GM10266 (cell line): ENCODE measurements around the gene GRM7.

Experiments used
- DNase-seq: peaks from one replicate; pipeline ENCODE4 v3.0.0; 2012; ENCODE audit errors: extremely low spot score
- TF ChIP-seq, protein P1 (sequence below): IDR thresholded peaks from 2 replicates; pipeline ENCODE4 v1.5.1; 2012; ENCODE audit warnings: mild to moderate bottlenecking, low read depth; ENCODE audit not compliant: control insufficient read depth, insufficient read depth; ENCODE audit errors: missing control alignments

Gene GRM7

DNA sequence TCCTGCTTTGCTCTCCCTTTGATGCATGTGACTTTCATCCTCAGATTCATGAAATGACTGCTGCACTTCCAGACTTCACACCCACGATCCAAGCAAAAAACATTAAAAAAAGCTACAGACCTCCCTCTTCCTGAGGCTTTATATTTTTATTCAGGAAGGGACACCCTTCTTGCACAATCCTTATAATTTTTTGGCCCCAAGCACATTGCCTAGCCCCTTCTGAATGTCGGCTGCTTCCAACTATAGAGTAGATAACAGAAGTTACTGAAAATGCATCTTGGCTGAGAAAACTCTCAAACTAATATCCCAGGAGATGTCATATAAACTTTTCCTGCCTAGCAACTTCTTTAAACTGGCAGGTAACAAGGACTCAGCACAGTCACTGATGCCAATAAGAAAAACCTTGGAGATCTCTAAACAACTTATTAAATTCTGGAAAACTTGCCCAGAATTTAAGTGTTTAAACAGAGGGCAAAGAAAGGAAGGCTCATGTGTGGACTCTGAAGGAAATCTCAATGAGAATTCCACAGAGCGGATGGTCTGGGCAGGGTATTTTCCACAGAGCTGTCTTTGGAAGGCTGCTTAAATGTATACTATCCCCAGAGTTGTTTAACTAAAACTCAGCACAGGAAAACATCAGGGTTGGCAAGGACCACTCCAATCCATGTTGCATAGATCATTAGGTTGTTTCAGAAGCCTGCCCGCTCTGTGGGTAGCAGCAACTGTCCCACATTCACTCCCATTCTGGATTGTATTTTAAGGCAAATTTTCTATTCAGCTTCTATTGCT, 893.9 kb downstream of the GRM7 start:
- TF ChIP-seq, protein P1, sequence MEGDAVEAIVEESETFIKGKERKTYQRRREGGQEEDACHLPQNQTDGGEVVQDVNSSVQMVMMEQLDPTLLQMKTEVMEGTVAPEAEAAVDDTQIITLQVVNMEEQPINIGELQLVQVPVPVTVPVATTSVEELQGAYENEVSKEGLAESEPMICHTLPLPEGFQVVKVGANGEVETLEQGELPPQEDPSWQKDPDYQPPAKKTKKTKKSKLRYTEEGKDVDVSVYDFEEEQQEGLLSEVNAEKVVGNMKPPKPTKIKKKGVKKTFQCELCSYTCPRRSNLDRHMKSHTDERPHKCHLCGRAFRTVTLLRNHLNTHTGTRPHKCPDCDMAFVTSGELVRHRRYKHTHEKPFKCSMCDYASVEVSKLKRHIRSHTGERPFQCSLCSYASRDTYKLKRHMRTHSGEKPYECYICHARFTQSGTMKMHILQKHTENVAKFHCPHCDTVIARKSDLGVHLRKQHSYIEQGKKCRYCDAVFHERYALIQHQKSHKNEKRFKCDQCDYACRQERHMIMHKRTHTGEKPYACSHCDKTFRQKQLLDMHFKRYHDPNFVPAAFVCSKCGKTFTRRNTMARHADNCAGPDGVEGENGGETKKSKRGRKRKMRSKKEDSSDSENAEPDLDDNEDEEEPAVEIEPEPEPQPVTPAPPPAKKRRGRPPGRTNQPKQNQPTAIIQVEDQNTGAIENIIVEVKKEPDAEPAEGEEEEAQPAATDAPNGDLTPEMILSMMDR: no peak
- no peak for DNase-seq

DNA sequence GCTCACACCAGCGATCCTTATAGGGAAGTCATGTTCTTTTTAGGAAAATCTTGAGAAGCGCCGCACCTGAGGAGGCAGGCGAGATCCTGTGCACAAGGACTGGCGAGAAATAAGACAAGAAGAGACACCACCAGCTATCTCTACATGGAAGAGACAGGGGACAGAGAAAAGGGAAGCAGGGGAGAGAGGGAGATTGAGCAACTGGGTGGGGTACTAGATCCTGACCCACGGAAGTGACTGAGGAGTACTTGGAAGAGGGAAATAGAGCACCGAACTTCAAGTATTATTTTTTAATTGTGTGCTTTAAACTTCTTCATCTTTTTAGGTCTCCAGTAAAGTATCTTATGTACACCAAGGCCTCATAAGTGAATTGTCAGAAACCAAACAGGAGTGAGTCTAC, 898.7 kb downstream of the GRM7 start:
- TF ChIP-seq, protein P1: no peak
- no peak for DNase-seq

DNA sequence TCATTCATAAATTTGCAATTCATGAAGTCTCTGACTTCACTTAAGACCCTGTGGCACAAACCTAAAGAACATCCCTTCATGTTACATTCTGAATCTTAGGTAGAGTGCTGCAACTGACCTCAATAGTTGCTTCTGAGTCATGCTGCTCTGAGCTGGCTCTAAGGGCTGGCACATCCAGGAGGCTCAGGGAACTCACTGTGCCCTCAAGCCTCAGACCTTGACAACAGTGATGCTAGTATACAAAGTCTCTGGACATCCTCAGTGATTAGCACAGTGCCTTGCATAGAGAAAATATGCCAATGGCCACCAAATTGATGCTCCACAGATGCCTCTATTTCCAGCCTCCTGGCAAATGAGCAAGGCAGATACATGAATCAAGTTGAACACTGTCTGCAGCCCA, 899.8 kb downstream of the GRM7 start:
- TF ChIP-seq, protein P1: no peak
- no peak for DNase-seq

DNA sequence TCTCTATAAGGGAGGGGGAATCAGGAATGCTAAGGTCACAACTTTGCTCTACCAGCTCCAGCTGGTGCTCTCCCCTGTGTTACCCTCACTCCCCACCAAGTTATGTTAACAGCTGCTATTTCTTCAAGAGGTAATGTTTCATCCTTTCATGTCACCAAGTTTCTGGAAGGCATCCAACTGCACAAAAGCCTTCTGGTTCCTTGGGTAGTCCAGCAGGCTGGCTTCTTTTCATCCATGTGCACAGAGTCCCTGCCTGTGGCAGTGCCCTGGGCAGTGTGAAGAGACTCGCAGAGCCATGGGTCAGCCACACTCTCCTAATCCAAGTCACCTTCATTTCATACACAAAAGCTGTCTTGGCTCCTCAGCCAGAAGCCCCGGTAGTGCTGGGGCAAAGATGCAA, 903.2 kb downstream of the GRM7 start:
- TF ChIP-seq, protein P1: no peak
- no peak for DNase-seq

DNA sequence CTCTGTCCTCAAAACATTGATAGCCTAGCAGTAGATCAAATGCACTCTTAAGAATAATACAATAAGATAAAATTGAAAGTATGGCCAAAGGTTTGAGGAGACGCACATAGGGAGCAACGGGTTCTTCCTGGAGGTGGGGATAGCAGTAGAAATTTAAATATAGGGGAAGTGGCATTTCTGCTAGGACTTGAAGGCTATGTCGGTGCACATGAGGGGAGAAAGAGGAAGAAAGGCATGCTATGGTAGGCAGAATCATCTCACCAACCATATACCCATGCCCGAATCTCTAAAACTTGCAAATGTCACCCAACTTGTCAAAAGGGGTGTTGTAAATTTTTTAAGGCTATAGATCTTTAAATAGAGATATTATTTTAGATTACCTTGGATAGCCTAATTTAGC, 905.6 kb downstream of the GRM7 start:
- DNase-seq: no peak
- TF ChIP-seq, protein P1: no peak

DNA sequence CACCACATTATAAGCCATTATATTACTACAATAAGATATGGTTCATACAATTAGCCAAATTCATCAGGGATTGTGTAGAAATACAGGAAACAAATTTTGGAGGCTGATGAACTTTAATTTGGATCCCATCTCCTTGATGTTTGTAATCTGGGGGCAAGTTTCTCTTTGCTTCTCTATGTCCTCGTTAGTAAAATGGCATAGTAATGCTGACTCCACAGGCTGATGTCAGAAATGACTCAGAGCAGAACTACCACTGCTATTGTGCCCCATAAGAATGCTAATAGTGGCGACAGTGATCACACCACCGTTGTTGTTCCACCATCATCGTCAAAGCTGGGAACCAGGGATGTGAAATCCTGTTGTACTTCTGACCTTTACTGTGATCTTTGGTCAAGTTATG, 918.4 kb downstream of the GRM7 start:
- DNase-seq: no peak
- TF ChIP-seq, protein P1: no peak

DNA sequence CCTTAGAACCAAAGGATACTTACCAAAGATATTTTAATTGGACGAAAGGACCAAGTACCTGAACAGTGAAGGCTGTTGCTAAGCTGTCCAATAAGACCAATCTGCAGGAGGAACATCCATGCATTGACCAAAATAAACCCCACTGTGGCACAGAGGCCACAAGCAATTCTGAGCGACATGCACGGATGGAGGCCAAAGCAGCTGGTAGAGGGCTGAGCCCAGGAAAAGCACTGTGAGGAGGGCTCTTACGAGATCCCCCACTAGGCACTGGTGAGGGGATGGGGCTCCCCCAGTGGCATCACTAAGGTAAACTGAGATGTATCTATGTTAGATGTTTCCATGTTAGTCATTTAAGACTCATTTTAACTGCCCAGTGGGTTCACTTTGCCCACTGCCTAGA, 920.5 kb downstream of the GRM7 start:
- DNase-seq: no peak
- TF ChIP-seq, protein P1: no peak
